GM12891 (cell line): Measurements from ENCODE around the gene IQCF5.

Experiments
- PAX5 ChIP-seq: IDR thresholded peaks from 2 replicates; pipeline ENCODE4 v1.6.1; 2011; ENCODE audit warnings: low read length, moderate library complexity, mild to moderate bottlenecking; ENCODE audit not compliant: insufficient read depth, severe bottlenecking
- POLR2A ChIP-seq: IDR thresholded peaks from 2 replicates; pipeline ENCODE4 v1.6.1; 2011; ENCODE audit warnings: low read depth, low read length, control low read depth
- POLR2AphosphoS5 ChIP-seq: IDR thresholded peaks from 2 replicates; pipeline ENCODE4 v1.6.1; 2011; ENCODE audit warnings: low read depth, low read length, control low read depth
- POU2F2 ChIP-seq: IDR thresholded peaks from 2 replicates; pipeline ENCODE4 v1.6.1; 2011; ENCODE audit warnings: low read depth, mild to moderate bottlenecking, control low read depth, low read length, moderate library complexity
- SPI1 ChIP-seq: IDR thresholded peaks from 2 replicates; pipeline ENCODE4 v1.6.1; 2011; ENCODE audit warnings: low read depth, low read length, control low read depth
- TAF1 ChIP-seq: IDR thresholded peaks from 2 replicates; pipeline ENCODE4 v1.6.1; 2011; ENCODE audit warnings: low read depth, low read length, control low read depth

- TF ChIP-seq POLR2A (no peak), TAF1 (no peak), SPI1 (no peak), POLR2AphosphoS5 (no peak), POU2F2 (no peak), PAX5 (no peak)
Measured at GRCh38 chr3:51873253-51873766, 2.1 kb downstream of the IQCF5 start.
